GM19463 (cell line): ENCODE measurements around the gene RALGAPA1.

ENCODE experiments used
- ATAC-seq: cut with Tn5 transposase; IDR thresholded peaks from one replicate; pipeline ENCODE4 v1.9.1; 2021; ENCODE audit warnings: mild to moderate bottlenecking, moderate library complexity; ENCODE audit not compliant: unreplicated experiment

Gene RALGAPA1

GRCh38 chr14:35704793-35705493 is 104.2 kb downstream of the RALGAPA1 start:
- ATAC-seq, result no peak

GRCh38 chr14:35701531-35701930 is 107.6 kb downstream of the RALGAPA1 start:
- ATAC-seq, result no peak

- no peak for ATAC-seq
These were observed 109.2 kb downstream of the RALGAPA1 start for GRCh38 chr14:35699791-35700444.

DNA sequence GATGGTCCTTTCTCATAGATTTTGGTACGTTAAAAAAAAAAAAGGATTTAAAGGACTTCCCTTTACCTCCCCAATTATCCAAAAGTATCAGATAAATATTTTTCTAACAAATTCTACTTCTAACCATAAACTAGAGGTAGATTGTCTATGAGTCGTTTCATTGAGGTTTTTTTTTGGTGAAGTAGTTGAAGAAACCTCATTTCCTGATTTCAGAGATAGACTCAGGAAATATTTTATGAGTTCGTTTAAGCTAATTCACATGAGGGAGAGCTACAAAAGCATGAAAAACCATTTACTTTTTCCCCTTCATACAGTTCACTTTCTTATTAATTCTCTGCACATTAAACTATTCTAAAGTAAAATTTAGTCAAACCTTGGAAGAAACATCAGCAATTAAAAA is 112.5 kb downstream of the RALGAPA1 start:
- no peak for ATAC-seq

GRCh38 chr14:35696119-35696518 is 113.0 kb downstream of the RALGAPA1 start:
- no peak for ATAC-seq

- no peak for ATAC-seq
These were observed 113.4 kb downstream of the RALGAPA1 start for GRCh38 chr14:35695647-35696046.

DNA sequence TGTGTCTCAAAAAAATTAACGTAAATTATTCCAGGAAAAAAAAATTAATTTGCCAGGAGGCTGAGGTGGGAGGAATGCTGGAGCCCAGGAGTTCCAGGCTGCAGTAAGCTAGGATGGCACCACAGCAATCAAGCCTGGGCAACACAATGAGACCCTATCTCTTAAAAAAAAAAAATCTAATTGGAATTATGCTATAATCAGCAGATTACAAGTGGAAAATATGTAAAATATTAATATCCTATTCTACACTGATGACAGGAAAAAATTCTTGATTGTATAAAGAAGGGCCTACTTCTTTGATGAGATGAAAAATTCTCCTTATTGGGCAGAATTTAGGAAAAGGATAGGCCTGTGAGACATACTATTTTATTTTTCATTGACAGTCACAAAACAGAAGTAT is 114.0 kb downstream of the RALGAPA1 start:
- ATAC-seq, result no peak

DNA sequence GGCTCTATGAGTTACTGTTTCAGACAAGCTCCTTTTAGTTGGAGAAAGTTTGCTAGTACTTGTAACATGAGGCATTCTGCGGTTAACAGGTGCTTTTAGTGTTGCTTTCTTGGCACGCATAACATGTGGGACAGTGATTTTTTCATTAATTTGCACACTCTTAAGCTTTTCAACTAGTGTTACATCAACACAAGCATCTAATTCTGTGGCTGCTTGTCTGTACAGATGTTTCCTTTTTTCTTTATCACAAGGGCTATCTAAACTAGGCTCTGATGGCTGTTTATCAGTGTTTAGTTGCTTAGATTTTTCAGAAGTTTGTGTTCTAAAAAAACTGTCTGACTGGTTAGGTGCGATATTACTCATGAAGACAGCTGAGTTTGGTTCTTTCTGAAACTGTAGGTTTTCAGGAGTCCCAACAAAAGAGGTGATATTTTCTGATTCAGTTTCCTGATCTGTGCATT is 120.1 kb downstream of the RALGAPA1 start:
- no peak for ATAC-seq

DNA sequence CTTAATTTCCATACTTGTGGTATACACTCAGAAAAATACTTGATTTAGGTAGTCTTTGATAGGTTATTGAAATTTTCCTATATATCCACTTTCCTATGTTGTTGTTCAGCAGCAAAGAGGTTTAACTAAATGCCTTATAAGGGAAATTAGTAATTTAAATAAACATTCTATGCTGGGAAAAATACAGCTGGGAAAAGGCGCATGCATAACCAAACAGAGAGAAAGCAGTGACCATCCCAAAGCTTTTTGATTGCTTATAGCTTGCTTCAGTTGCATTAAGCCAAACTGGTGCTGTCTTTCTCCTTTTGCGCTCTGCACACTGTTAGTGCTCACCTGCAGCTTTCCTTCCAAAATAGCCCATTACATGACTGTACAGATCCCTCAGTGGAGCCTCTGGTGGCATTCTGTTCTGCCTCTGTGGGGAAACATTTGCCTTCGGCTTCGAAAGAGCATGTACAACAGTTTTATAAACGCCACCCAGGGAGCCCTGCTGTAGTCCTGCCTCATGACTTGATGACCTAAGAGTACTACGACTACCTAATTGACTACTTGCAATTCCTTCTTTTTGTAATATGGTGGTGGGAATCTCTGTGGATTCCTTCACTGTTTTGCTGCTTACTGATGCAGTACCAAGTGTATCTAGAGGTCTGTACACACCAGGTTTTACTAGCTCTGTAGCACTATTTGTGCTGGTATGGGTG is 120.8 kb downstream of the RALGAPA1 start:
- no peak for ATAC-seq

- peak; percentile 68 for ATAC-seq
These were observed 121.7 kb downstream of the RALGAPA1 start for GRCh38 chr14:35687335-35687939.

DNA sequence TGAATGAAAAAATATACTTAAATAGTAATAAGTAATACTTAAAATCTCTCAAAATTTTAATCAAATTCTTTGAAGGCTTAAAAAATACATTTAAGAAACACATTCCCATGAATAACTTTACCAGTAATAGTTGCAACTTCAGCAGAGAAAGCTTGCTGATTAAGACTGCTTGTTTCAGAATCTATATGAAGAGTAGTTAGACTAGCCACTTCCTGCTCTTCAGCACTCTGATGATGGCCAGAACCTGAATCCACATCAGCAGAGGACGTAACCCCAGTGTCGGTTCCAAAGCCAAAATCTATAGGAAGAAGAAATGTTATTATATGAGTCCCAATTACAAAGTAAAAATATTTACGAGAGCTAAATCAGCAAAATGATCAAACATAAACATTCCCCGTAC is 125.4 kb downstream of the RALGAPA1 start:
- peak; percentile 56 for ATAC-seq

GRCh38 chr14:35682802-35683201 is 126.3 kb downstream of the RALGAPA1 start:
- no peak for ATAC-seq

GRCh38 chr14:35678403-35679028 is 130.6 kb downstream of the RALGAPA1 start:
- no peak for ATAC-seq

- no peak for ATAC-seq
These were observed 139.3 kb downstream of the RALGAPA1 start for GRCh38 chr14:35669782-35670181.

- no peak for ATAC-seq
These were observed 142.6 kb downstream of the RALGAPA1 start for GRCh38 chr14:35666429-35667043.

DNA sequence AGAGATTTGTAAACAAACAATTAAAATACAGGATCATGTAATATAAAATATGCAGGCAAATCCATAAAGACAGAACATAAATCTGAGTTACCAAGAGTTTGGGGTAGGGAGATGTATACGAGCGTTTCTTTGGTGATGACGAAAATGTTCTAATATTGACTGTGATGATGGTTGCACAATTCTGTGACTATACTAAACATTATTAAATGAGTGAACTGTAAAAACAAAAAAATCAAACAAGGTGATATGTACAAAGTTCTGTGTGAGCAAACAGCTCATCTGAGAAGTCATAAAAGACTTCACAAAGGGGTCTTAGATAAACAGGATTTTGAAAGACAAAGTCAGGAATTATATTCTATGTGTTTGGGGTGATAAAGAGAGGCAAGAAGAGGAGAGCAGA is 147.2 kb downstream of the RALGAPA1 start:
- no peak for ATAC-seq

DNA sequence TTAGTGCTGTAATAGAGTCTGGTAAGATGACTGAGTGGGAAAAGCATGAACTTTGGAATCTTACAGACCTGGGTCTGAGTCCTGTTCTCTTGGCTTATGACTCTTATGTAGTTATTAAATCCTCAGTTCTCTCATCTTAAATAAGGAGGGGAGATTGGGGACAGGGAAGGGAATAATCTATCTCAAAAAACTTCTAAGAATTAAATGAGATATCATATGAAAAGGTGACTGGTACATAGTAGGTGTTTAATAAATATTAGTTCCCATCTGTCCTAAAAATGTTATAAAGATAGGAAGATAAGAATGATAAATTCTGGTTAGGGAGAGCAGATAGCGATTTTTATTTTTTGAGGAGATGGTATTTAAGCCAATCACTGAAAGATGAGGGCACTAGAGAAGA is 156.1 kb downstream of the RALGAPA1 start:
- no peak for ATAC-seq

- no peak for ATAC-seq
These were observed 165.6 kb downstream of the RALGAPA1 start for GRCh38 chr14:35643513-35643912.

DNA sequence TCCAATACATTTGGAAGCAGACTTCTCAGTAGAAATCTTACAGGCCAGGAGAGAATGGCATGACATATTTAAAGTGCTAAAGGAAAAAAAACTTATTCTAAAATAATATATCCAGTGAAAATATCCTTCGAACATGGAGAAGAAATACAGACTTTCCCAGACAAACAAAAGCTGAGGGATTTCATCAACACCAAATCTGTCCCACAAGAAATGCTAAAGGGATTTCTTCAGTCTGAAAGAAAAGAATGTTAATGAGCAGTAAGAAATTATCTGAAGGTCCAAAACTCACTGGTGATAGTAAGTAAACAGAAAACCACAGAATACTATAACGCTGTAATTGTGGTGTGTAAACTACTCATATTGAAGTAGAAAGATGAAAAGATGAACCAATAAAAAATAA is 171.2 kb downstream of the RALGAPA1 start:
- no peak for ATAC-seq

- no peak for ATAC-seq
These were observed 171.8 kb downstream of the RALGAPA1 start for GRCh38 chr14:35637269-35637668.

DNA sequence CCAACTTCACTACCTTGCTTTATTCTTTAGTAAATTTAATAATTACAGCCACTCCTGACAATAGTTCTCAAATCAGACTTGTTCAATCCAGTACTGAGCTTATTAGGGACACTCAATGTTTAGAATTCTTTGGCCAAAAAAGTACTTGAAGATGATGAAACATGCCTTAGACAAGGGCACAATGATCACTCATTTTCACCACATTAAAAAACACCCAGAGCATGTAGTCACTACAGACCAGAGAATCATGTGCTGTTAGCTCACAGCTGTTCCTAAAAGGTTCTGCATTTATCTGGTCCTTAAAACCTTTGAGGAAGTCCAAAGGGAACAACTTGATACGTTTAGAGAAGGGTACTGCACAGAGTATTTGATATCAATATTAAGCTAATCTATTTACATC is 176.4 kb downstream of the RALGAPA1 start:
- no peak for ATAC-seq
